ENCODE data around the gene TEX44. TPM values are rescaled to one million over a fixed set of nuclear protein-coding genes. Genes with fewer than 3 reads are reported as not detected.

TEX44 gene
- total and polyA plus RNA-seq, 2 of the 13 experiments (the other 11 are each of a cell fraction or from before 2014, with no cell fraction given), result not detected

DNA sequence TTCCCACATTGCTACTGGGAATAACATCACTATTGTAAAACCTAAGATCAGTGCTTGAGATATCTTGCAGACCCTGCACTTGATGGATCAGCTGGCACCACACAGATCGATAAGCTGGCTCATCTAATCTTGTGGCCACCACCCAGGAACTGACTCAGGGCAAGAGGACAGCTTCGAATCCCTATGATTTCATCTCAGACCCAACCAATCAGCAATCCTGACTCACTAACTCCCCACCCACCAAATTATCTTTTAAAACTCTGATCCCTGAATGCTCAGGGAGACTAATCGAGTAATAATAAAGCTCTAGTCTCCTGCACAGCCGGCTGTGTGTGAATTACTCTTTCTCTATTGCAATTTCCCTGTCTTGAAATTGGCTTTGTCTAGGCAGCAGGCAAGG is 11.3 kb upstream of the TEX44 start:
- ATAC-seq, result no peak
- Histone ChIP-seq H3K36me3 (replicated peaks in 1 of 2; ENCODE audit: control insufficient read depth in 1 of 2, insufficient read depth in 2 of 2, low read length in 2 of 2) (no peaks in the 10 kb centered on the region), H3K9me3 (ENCODE audit: low read length) (no peaks in the 10 kb centered on the region), H3K4me3 (replicated peaks in 1 of 3; ENCODE audit: insufficient read depth in 1 of 3, low read depth in 2 of 3, low read length in 3 of 3) (no peak overlapping the region), H3K9ac (ENCODE audit: insufficient read depth, low read depth, low read length) (no peak overlapping the region), H3K27me3 (ENCODE audit: control insufficient read depth in 1 of 2, insufficient read depth in 2 of 2, low read length in 2 of 2) (peaks cover 0 to 16% of the 10 kb centered on the region in 2 experiments; a peak in 2 of 5 replicates), H3K79me2 (ENCODE audit: insufficient read depth, low read length) (no peaks in the 10 kb centered on the region), H3K4me1 (ENCODE audit: insufficient read depth, low read length) (no peaks in the 10 kb centered on the region), H3K27ac (ENCODE audit: extremely low read length, insufficient read depth, low read length) (no peak overlapping the region), H4K20me1 (ENCODE audit: insufficient read depth, low read length) (no peaks in the 10 kb centered on the region), H2AFZ (ENCODE audit: low read length) (no peak overlapping the region), H3K4me2 (ENCODE audit: low read depth, low read length) (no peak overlapping the region)
- TF ChIP-seq ZNF33B (CRISPR knock-in tag; IDR thresholded peaks at IDR 0.05) (no peak), RXRB (CRISPR knock-in tag; IDR thresholded peaks at IDR 0.05; ENCODE audit: borderline replicate concordance) (no peak), KDM2A (CRISPR knock-in tag; IDR thresholded peaks at IDR 0.05; ENCODE audit: borderline replicate concordance, low read depth) (no peak), GABPB1 (CRISPR knock-in tag; IDR thresholded peaks at IDR 0.05) (no peak)
- 12% methylated on average over 4 of the region's 4 CpGs for WGBS (ENCODE audit: low lambda C conversion rate)
- intact Hi-C loops (cut with micrococcal nuclease; ENCODE audit: unreplicated experiment), result no loop called here
- no peak for FAIRE-seq
- POLR2A ChIA-PET, result no interaction called here
- DNase-seq (ENCODE audit: low spot score), result no peak
- no TSS peak for BruUV-seq (replicated peaks)
- in situ Hi-C loops (cut with HindIII; ENCODE audit: extremely low pct_ligation_motif_present, low pct_unique_long_range_greater_than_20kb), result no loop called here
- CTCF ChIA-PET (ENCODE audit: low intra/inter-chr PET ratio, low total read pairs), result no interaction called here

- no peaks in the 10 kb centered on the region for H3K9me3 ChIP-seq (ENCODE audit: low read length)
- no peaks in the 10 kb centered on the region for H3K36me3 ChIP-seq (replicated peaks in 1 of 2; ENCODE audit: control insufficient read depth in 1 of 2, insufficient read depth in 2 of 2, low read length in 2 of 2)
- in situ Hi-C loops (cut with HindIII; ENCODE audit: extremely low pct_ligation_motif_present, low pct_unique_long_range_greater_than_20kb) (no loop called here), intact Hi-C loops (cut with micrococcal nuclease; ENCODE audit: unreplicated experiment) (no loop called here)
- H3K4me1 ChIP-seq (ENCODE audit: insufficient read depth, low read length), result no peaks in the 10 kb centered on the region
- BruUV-seq (replicated peaks), result no TSS peak
- no peak for FAIRE-seq
- no peak for DNase-seq (ENCODE audit: low spot score)
- POLR2A ChIA-PET, result no interaction called here
- no peak overlapping the region for H3K27ac ChIP-seq (ENCODE audit: extremely low read length, insufficient read depth, low read length)
- no peak overlapping the region for H3K4me2 ChIP-seq (ENCODE audit: low read depth, low read length)
- no peak overlapping the region for H3K9ac ChIP-seq (ENCODE audit: insufficient read depth, low read depth, low read length)
- 34% methylated on average over 11 of the region's 11 CpGs for WGBS (ENCODE audit: low lambda C conversion rate)
- no peaks in the 10 kb centered on the region for H4K20me1 ChIP-seq (ENCODE audit: insufficient read depth, low read length)
- no peak overlapping the region for H3K4me3 ChIP-seq (replicated peaks in 1 of 3; ENCODE audit: insufficient read depth in 1 of 3, low read depth in 2 of 3, low read length in 3 of 3)
- no peak for ATAC-seq
- CTCF ChIA-PET (ENCODE audit: low intra/inter-chr PET ratio, low total read pairs), result no interaction called here
- peaks cover 0 to 16% of the 10 kb centered on the region in 2 experiments; a peak in 3 of 5 replicates for H3K27me3 ChIP-seq (ENCODE audit: control insufficient read depth in 1 of 2, insufficient read depth in 2 of 2, low read length in 2 of 2)
- no peaks in the 10 kb centered on the region for H3K79me2 ChIP-seq (ENCODE audit: insufficient read depth, low read length)
- H2AFZ ChIP-seq (ENCODE audit: low read length), result no peak overlapping the region
- TF ChIP-seq AGO1 (IDR thresholded peaks at IDR 0.05; ENCODE audit: low read depth, low read length, poor library complexity, severe bottlenecking) (no peak), ZSCAN29 (CRISPR knock-in tag; conservative IDR thresholded peaks at IDR 0.05) (no peak), ZNF121 (CRISPR knock-in tag; IDR thresholded peaks at IDR 0.05) (no peak), ONECUT2 (CRISPR knock-in tag; IDR thresholded peaks at IDR 0.05) (no peak), ZNF850 (CRISPR knock-in tag; conservative IDR thresholded peaks at IDR 0.05) (no peak), RAD21 (CRISPR knock-in tag; IDR thresholded peaks at IDR 0.05) (no peak), ZNF235 (CRISPR knock-in tag; IDR thresholded peaks at IDR 0.05; ENCODE audit: borderline replicate concordance) (no peak), ZNF761 (CRISPR knock-in tag; conservative IDR thresholded peaks at IDR 0.05) (no peak), ATF1 (CRISPR knock-in tag; IDR thresholded peaks at IDR 0.05) (no peak), AKAP8 (CRISPR knock-in tag; IDR thresholded peaks at IDR 0.05) (no peak), KDM1A (CRISPR knock-in tag; IDR thresholded peaks at IDR 0.05) (no peak), TP53 (CRISPR knock-in tag; conservative IDR thresholded peaks at IDR 0.05) (no peak), KMT2A (CRISPR knock-in tag; IDR thresholded peaks at IDR 0.05) (no peak), KLF6 (CRISPR knock-in tag; IDR thresholded peaks at IDR 0.05) (no peak), PCBP2 (optimal IDR thresholded peaks at IDR 0.05; ENCODE audit: low read depth, low read length, poor library complexity, severe bottlenecking) (no peak), NR2F6 (IDR thresholded peaks at IDR 0.05) (no peak), NR2F6 (CRISPR knock-in tag; IDR thresholded peaks at IDR 0.05) (no peak)
- TF ChIP-seq, protein P1, sequence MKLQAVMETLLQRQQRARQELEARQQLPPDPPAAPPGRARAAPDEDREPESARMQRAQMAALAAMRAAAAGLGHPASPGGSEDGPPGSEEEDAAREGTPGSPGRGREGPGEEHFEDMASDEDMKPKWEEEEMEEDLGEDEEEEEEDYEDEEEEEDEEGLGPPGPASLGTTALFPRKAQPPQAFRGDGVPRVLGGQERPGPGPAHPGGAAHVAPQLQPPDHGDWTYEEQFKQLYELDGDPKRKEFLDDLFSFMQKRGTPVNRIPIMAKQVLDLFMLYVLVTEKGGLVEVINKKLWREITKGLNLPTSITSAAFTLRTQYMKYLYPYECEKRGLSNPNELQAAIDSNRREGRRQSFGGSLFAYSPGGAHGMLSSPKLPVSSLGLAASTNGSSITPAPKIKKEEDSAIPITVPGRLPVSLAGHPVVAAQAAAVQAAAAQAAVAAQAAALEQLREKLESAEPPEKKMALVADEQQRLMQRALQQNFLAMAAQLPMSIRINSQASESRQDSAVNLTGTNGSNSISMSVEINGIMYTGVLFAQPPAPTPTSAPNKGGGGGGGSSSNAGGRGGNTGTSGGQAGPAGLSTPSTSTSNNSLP (IDR thresholded peaks at IDR 0.05; ENCODE audit: low read depth, low read length), result no peak
These were observed 8.7 kb upstream of the TEX44 start for GRCh38 chr2:231583982-231584381.
